ENCODE measurements around the gene TSFM. TPM values are rescaled to one million over a fixed set of nuclear protein-coding genes. Genes with fewer than 3 reads are reported as not detected.

TSFM gene
- total and polyA plus RNA-seq, 2 of the 13 experiments (the other 11 are each of a cell fraction or from before 2014, with no cell fraction given), result 29.8 to 68.3 TPM

- TF ChIP-seq ZSCAN21 (CRISPR knock-in tag; IDR thresholded peaks at IDR 0.05; ENCODE audit: borderline replicate concordance) (no peak), IRX3 (CRISPR knock-in tag; IDR thresholded peaks at IDR 0.05; ENCODE audit: borderline replicate concordance, low read depth) (no peak), ZBTB14 (CRISPR knock-in tag; IDR thresholded peaks at IDR 0.05) (no peak), ZNF207 (IDR thresholded peaks at IDR 0.05; ENCODE audit: borderline replicate concordance) (no peak), ZNF383 (CRISPR knock-in tag; IDR thresholded peaks at IDR 0.05; ENCODE audit: borderline replicate concordance) (0 out of 2 replicates have a peak, but pooled peaks have one; percentile 37), ZNF746 (CRISPR knock-in tag; IDR thresholded peaks at IDR 0.05) (no peak), ZMYM4 (CRISPR knock-in tag; IDR thresholded peaks at IDR 0.05) (no peak), ZNF574 (CRISPR knock-in tag; IDR thresholded peaks at IDR 0.05) (no peak), TAF15 (IDR thresholded peaks at IDR 0.05; ENCODE audit: low read depth, low read length, poor library complexity, severe bottlenecking) (no peak), SALL2 (CRISPR knock-in tag; IDR thresholded peaks at IDR 0.05) (no peak), ZNF343 (CRISPR knock-in tag; IDR thresholded peaks at IDR 0.05) (no peak), ZNF280D (CRISPR knock-in tag; IDR thresholded peaks at IDR 0.05) (no peak; the same call in 1 of the 2 replicates), CCAR2 (optimal IDR thresholded peaks at IDR 0.05; ENCODE audit: low read depth, low read length) (no peak), CEBPB (IDR thresholded peaks at IDR 0.05; ENCODE audit: borderline replicate concordance, low read depth, low read length) (no peak), CERS6 (CRISPR knock-in tag; IDR thresholded peaks at IDR 0.05) (no peak), ZNF331 (CRISPR knock-in tag; IDR thresholded peaks at IDR 0.05) (no peak), GABPB1 (CRISPR knock-in tag; IDR thresholded peaks at IDR 0.05) (no peak), ZNF577 (CRISPR knock-in tag; IDR thresholded peaks at IDR 0.05; ENCODE audit: borderline replicate concordance, low read depth) (no peak), FOXO1 (CRISPR knock-in tag; IDR thresholded peaks at IDR 0.05) (no peak), HNF4A (CRISPR knock-in tag; IDR thresholded peaks at IDR 0.05) (peak; percentile 71), ZFP37 (CRISPR knock-in tag; IDR thresholded peaks at IDR 0.05; ENCODE audit: borderline replicate concordance) (no peak), ZFP62 (CRISPR knock-in tag; IDR thresholded peaks at IDR 0.05) (no peak), SAFB2 (CRISPR knock-in tag; IDR thresholded peaks at IDR 0.05; ENCODE audit: borderline replicate concordance, low read depth) (no peak)
These were observed 47.3 kb upstream of the TSFM start (continued) for GRCh38 chr12:57735198-57735855.
